Activated CD8-positive, alpha-beta memory T cell treated with anti-CD3 and anti-CD28 coated beads for 36 hours (primary cell): ENCODE results near the gene PCDHA3. TPM values are rescaled to one million over a fixed set of nuclear protein-coding genes. Genes with fewer than 3 reads are reported as not detected.
"Not testable (repeated sequence)": the region's sequence is repeated elsewhere in the genome, so short reads cannot be mapped to it uniquely, and the experiment has no call there.

Experiments
- CTCF ChIA-PET: fragments of 350-600 bp; sonication (Branson Sonifier 250); formaldehyde crosslinking; loops from one replicate; lab custom pipeline; 2021; ENCODE audit warnings: antibody characterized with exemption; lab: Charles Lee
- POLR2A ChIA-PET: fragments of 350-600 bp; sonication (Branson Sonifier 250); formaldehyde crosslinking; loops from one replicate; lab custom pipeline; 2021; ENCODE audit warnings: antibody characterized with exemption; lab: Charles Lee
- total RNA-seq, 2 experiments: library from RNA; stranded (reverse); gene quantifications; one replicate each; pipeline ENCODE4 v1.2.3, GENCODE V29; 2021

Gene PCDHA3
- total RNA-seq, 2 experiments from 2014 or later = not detected

DNA sequence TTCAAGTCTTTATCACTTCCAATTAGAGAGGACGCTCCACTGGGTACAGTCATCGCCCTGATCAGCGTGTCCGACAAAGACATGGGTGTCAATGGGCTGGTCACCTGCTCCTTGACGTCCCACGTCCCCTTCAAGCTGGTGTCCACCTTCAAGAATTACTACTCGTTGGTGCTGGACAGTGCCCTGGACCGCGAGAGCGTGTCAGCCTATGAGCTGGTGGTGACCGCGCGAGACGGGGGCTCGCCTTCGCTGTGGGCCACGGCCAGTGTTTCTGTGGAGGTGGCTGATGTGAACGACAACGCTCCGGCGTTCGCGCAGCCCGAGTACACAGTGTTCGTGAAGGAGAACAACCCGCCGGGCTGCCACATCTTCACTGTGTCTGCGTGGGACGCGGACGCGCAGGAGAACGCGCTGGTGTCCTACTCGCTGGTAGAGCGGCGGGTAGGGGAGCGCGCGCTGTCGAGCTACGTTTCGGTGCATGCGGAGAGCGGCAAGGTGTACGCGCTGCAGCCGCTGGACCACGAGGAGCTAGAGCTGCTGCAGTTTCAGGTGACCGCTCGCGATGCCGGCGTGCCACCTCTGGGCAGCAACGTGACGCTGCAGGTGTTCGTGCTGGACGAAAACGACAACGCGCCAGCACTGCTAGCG, 7.5 kb downstream of the PCDHA3 start:
- CTCF ChIA-PET, POLR2A ChIA-PET: not testable (repeated sequence)

DNA sequence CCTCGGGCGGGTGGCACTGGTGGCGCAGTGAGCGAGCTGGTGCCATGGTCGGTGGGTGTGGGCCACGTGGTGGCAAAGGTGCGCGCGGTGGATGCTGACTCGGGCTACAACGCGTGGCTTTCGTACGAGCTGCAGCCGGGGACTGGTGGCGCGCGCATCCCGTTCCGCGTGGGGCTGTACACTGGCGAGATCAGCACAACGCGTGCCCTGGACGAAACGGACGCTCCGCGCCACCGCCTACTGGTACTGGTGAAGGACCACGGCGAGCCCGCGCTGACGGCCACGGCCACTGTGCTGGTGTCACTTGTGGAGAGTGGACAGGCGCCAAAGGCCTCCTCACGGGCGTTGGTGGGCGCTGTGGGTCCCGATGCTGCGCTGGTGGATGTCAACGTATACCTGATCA, 8.0 kb downstream of the PCDHA3 start:
- CTCF ChIA-PET = no interaction called here
- POLR2A ChIA-PET = no interaction called here

DNA sequence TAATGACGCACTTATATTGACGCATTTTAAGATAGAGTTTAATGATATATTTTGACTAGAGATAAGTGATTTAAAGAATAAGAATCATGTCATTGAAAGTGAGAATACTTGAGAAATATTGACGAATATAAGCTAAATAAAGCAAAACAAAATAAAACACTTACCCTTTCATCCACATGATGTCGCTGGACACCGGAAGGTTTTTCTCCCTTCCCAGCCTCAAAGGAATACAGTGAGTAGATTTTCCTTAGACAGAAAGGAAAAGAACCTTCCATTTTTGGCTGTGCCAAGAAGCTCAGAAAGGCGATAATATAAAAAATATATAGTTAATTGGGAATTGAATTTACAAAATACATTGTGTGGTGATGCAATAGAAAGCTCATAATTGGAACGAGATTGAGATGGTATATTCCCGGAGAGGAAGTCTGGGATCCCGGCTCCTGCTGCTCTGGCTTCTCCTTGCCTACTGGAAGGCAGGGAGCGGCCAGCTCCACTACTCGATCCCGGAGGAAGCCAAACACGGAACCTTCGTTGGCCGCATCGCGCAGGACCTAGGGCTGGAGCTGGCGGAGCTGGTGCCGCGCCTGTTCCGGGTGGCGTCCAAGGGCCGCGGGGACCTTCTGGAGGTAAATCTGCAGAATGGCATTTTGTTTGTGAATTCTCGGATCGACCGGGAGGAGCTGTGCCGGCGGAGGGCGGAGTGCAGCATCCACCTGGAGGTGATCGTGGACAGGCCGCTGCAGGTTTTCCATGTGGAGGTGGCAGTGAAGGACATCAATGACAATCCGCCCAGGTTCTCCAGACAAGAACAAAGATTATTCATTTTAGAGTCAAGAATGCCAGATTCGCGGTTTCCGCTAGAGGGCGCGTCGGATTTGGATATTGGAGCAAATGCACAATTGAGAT, 20.8 kb downstream of the PCDHA3 start, which contains the start of gene PCDHA5:
TSS of gene PCDHA5 (plus strand) at position 239 of the 906 bp plus-strand sequence.
- ChIA-PET CTCF (no interaction called here), POLR2A (no interaction called here)

DNA sequence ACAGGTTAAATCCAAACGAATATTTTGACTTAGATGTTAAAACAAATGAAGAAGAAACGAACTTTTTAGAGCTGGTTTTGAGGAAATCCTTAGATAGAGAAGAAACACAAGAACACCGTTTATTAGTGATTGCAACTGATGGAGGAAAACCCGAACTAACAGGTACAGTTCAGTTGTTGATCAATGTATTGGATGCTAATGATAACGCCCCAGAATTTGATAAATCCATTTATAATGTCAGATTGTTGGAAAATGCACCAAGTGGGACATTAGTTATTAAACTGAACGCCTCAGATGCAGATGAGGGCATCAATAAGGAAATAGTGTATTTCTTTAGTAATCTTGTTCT, 21.4 kb downstream of the PCDHA3 start:
- ChIA-PET CTCF (no interaction called here), POLR2A (no interaction called here)

DNA sequence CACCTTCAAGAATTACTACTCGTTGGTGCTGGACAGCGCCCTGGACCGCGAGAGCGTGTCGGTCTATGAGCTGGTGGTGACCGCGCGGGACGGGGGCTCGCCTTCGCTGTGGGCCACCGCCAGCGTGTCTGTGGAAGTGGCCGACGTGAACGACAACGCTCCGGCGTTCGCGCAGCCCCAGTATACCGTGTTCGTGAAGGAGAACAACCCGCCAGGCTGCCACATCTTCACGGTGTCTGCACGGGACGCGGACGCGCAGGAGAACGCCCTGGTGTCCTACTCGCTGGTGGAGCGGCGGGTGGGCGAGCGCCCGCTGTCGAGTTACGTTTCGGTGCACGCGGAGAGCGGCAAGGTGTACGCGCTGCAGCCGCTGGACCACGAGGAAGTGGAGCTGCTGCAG, 22.1 kb downstream of the PCDHA3 start:
- CTCF ChIA-PET, POLR2A ChIA-PET: not testable (repeated sequence)

DNA sequence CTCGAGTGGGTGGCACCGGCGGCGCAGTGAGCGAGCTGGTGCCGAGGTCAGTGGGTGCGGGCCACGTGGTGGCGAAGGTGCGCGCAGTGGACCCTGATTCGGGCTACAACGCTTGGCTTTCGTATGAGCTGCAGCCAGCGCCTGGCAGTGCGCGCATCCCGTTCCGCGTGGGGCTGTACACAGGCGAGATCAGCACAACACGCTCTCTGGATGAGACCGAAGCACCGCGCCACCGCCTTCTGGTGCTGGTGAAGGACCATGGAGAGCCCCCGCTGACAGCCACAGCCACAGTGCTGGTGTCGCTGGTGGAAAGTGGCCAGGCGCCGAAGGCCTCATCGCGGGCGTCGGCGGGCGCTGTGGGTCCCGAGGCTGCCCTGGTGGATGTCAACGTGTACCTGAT, 22.6 kb downstream of the PCDHA3 start:
- POLR2A ChIA-PET = no interaction called here
- CTCF ChIA-PET = no interaction called here

DNA sequence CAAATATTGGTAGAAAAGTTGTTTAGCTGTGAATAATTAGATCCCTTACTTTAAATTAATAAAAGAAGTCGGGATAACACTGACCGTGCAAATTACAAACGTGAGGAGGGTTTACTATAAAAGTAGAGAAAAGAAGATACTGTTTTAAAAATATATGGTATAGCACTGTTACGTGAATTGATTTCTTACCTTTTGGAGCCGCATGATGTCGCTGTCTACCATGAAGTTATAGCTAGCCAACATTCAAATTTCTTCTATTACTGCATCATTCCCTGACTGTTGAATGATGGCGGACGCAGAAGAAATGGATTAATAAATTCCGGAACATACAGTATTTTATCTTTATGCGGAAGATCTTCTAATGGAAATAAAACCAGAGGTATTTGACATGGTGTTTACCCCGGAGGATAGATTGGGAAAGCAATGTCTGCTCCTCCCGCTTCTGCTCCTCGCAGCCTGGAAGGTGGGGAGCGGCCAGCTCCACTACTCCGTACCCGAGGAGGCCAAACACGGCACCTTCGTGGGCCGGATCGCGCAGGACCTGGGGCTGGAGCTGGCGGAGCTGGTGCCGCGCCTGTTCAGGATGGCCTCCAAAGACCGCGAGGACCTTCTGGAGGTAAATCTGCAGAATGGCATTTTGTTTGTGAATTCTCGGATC, 27.0 kb downstream of the PCDHA3 start, which contains the start of gene PCDHA6:
TSS of gene PCDHA6 (plus strand) at position 257 of the 658 bp plus-strand sequence. CDS start at position 389, 132 bp downstream.
- ChIA-PET POLR2A (no interaction called here), CTCF (no interaction called here)

DNA sequence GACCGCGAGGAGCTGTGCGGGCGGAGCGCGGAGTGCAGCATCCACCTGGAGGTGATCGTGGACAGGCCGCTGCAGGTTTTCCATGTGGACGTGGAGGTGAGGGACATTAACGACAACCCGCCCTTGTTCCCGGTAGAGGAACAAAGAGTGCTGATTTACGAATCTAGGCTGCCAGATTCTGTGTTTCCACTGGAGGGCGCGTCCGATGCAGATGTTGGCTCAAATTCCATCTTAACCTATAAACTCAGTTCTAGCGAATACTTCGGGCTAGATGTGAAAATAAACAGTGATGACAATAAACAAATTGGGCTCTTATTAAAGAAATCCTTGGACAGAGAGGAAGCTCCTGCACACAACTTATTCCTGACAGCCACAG, 27.5 kb downstream of the PCDHA3 start:
- POLR2A ChIA-PET = no interaction called here
- CTCF ChIA-PET = no interaction called here

DNA sequence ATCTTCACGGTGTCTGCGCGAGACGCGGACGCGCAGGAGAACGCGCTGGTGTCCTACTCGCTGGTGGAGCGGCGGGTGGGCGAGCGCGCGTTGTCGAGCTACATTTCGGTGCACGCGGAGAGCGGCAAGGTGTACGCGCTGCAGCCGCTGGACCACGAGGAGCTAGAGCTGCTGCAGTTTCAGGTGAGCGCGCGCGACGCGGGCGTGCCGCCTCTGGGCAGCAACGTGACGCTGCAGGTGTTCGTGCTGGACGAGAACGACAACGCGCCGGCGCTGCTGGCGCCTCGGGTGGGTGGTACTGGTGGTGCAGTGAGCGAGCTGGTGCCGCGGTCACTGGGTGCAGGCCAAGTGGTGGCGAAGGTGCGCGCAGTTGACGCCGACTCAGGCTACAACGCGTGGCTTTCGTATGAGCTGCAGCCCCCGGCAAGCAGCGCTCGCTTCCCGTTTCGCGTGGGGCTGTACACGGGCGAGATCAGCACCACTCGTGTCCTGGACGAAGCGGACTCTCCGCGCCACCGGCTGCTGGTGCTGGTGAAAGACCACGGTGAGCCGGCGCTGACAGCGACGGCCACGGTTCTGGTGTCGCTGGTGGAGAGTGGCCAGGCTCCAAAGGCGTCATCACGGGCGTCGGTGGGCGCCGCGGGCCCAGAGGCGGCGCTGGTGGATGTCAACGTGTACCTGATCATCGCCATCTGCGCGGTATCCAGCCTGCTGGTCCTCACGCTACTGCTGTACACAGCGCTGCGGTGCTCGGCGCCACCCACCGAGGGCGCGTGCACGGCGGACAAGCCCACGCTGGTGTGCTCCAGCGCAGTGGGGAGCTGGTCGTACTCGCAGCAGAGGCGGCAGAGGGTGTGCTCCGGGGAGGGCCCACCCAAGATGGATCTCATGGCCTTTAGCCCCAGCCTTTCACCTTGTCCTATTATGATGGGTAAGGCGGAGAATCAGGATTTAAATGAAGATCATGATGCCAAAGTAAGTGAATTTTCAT, 28.9 kb downstream of the PCDHA3 start:
- CTCF ChIA-PET, POLR2A ChIA-PET: not testable (repeated sequence)

DNA sequence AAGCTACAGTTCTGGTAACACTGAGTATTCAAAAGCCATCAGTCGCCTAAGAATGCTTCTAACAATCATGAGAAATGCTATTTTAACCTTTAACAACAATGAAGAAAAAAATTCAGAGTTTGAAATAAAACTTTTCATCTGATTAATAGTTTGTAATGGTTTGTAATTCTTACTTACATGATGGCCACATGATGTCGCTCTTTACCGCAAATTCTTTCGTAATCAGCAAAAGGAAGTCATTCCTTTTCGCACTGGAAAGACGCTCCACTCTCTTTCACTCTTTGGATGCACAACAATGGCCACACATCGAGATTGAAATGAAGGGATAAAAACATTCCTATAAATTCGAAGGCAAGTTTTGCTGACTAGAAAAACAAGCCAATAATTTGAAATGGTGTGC, 33.1 kb downstream of the PCDHA3 start, which contains the start of gene PCDHA7:
TSS of gene PCDHA7 (plus strand) at position 277 of the 400 bp plus-strand sequence. CDS start at position 392, 115 bp downstream.
- ChIA-PET CTCF (no interaction called here), POLR2A (no interaction called here)

DNA sequence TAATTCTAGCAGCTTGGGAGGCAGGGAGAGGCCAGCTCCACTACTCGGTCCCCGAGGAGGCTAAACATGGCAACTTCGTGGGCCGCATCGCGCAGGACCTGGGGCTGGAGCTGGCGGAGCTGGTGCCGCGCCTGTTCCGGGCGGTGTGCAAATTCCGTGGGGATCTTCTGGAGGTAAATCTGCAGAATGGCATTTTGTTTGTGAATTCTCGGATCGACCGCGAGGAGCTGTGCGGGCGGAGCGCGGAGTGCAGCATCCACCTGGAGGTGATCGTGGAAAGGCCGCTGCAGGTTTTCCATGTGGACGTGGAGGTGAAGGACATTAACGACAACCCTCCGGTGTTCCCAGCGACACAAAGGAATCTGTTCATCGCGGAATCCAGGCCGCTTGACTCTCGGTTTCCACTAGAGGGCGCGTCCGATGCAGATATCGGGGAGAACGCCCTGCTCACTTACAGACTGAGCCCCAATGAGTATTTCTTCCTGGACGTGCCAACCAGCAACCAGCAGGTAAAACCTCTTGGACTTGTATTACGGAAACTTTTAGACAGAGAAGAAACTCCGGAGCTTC, 33.7 kb downstream of the PCDHA3 start:
- POLR2A ChIA-PET, CTCF ChIA-PET: not testable (repeated sequence)

DNA sequence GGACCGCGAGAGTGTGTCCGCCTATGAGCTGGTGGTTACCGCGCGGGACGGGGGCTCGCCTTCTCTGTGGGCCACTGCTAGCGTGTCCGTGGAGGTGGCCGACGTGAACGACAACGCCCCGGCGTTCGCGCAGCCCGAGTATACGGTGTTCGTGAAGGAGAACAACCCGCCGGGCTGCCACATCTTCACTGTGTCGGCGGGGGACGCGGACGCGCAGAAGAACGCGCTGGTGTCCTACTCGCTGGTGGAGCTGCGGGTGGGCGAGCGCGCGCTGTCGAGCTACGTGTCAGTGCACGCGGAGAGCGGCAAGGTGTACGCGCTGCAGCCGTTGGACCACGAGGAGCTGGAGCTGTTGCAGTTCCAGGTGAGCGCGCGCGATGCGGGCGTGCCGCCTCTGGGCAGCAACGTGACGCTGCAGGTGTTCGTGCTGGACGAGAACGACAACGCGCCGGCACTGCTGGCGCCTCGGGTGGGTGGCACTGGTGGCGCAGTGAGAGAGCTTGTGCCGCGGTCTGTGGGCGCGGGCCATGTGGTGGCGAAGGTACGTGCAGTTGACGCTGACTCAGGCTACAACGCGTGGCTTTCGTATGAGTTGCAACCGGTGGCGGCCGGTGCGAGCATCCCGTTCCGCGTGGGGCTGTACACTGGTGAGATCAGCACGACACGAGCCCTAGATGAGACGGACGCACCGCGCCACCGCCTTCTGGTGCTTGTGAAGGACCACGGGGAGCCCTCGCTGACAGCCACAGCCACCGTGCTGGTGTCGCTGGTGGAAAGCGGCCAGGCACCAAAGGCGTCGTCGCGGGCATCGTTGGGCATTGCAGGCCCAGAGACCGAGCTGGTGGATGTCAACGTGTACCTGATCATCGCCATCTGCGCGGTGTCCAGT, 35.0 kb downstream of the PCDHA3 start:
- POLR2A ChIA-PET = no interaction called here
- CTCF ChIA-PET = no interaction called here

DNA sequence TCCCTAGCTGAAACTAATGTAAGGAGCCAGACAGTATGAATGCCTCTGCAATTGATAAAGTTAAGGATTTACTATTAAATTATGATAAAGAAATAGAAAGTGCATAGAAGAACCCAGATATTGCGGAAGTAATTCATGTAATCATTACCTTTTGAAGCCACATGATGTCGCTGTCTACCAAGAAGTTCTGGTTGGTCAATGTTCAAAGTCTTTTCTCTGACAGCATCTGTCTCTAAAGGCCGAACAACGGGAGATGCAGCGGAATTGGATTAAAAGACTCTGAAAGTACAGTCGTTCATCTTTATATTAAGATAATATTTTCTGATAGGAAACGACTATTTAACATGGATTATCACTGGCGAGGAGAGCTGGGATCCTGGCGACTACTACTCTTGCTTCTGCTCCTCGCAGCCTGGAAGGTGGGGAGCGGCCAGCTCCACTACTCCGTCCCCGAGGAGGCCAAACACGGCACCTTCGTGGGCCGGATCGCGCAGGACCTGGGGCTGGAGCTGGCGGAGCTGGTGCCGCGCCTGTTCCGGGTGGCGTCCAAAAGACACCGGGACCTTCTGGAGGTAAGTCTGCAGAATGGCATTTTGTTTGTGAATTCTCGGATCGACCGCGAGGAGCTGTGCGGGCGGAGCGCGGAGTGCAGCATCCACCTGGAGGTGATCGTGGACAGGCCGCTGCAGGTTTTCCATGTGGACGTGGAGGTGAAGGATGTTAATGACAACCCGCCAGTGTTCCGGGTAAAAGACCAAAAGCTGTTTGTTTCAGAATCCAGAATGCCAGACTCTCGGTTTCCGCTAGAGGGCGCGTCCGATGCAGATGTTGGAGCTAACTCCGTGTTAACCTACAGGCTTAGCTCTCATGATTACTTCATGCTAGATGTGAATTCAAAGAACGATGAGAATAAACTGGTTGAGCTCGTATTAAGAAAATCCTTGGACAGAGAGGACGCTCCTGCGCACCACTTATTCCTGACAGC, 40.4 kb downstream of the PCDHA3 start, which contains the start of gene PCDHA8:
TSS of gene PCDHA8 (plus strand) at position 210 of the 985 bp plus-strand sequence. CDS start at position 345, 135 bp downstream.
- POLR2A ChIA-PET = no interaction called here
- CTCF ChIA-PET = no interaction called here

DNA sequence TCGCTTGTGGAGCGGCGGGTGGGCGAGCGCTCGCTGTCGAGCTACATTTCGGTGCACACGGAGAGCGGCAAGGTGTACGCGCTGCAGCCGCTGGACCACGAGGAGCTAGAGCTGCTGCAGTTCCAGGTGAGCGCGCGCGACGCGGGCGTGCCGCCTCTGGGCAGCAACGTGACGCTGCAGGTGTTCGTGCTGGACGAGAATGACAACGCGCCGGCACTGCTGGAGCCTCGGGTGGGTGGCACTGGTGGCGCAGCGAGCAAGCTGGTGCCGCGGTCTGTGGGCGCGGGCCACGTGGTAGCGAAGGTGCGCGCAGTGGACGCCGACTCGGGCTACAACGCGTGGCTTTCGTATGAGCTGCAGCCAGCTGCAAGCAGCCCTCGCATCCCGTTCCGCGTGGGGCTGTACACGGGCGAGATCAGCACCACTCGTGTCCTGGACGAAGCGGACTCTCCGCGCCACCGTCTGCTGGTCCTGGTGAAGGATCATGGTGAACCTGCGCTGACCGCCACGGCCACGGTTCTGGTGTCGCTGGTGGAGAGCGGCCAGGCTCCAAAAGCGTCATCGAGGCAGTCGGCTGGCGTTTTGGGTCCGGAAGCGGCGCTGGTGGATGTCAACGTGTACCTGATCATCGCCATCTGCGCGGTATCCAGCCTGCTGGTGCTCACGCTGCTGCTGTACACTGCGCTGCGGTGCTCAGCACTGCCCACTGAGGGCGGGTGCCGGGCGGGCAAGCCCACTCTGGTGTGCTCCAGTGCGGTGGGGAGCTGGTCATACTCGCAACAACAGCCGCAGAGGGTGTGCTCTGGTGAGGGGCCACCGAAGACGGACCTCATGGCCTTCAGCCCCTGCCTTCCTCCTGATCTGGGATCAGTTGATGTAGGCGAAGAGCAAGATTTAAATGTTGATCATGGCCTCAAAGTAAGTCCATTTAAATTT, 42.2 kb downstream of the PCDHA3 start:
- ChIA-PET POLR2A (no interaction called here), CTCF (no interaction called here)
